Heart left ventricle (tissue), 13 donors: Measurements from ENCODE around the gene CNDP2.

Source experiments
- CTCF ChIP-seq, 12 donors: fragments of 200-600 bp; sonication (generic) in 4 of 12; IDR thresholded peaks; one replicate each; pipeline versions ENCODE4 v1.5.0 to v1.8.0; 2018 to 2022; ENCODE audit warnings: antibody characterized with exemption in 12 of 12, mild to moderate bottlenecking in 5 of 12
- POLR2A ChIP-seq, 2 donors: fragments of 450-650 bp; IDR thresholded peaks; one replicate each; pipeline ENCODE4 v1.6.1; 2017; ENCODE audit warnings: antibody characterized with exemption in 2 of 2, mild to moderate bottlenecking in 2 of 2, moderate library complexity in 2 of 2
- donor health status: ischemic (EF 13 %, LVEDD 7.1; RV severe dilation, severe dysfunction).
- donor health status: DM: no; HTN: yes; CAD: no.
- donor health status: DM: no; HTN: no; CAD: no.
- donor health status: ischemic (EF 25% LVEDD 6.9; RV normal size, moderate dysfunction).
- donor health status: ischemic (EF 25% LVEDD 5.7; RV mildly dilated, moderate dysfunction).
- donor health status: ischemic (EF 35%, LVEDD 5.7; RV mildly dilated, moderate dysfunction).
- donor health status: nonischemic (EF 11% LVEDD 7.7; RV severe dilation, severe dysfunction).
- donor health status: DM: yes; HTN: yes; CAD: no.
- donor health status: PGD.
- donor health status: ischemic (EF 29% LVEDD 5.4; RV normal size, mild dysfunction).
- donor health status: nonischemic (EF 23%, LVEDD 6.1; RV moderate dilation, normal function).

- TF ChIP-seq CTCF (IDR thresholded peaks at IDR 0.05) (no peak), POLR2A (IDR thresholded peaks at IDR 0.05) (no peak)
These were observed 53.5 kb downstream of the CNDP2 start for GRCh38 chr18:74549591-74550104.
